ENCODE data around the gene SMYD3.

- TF ChIP-seq, protein P1, sequence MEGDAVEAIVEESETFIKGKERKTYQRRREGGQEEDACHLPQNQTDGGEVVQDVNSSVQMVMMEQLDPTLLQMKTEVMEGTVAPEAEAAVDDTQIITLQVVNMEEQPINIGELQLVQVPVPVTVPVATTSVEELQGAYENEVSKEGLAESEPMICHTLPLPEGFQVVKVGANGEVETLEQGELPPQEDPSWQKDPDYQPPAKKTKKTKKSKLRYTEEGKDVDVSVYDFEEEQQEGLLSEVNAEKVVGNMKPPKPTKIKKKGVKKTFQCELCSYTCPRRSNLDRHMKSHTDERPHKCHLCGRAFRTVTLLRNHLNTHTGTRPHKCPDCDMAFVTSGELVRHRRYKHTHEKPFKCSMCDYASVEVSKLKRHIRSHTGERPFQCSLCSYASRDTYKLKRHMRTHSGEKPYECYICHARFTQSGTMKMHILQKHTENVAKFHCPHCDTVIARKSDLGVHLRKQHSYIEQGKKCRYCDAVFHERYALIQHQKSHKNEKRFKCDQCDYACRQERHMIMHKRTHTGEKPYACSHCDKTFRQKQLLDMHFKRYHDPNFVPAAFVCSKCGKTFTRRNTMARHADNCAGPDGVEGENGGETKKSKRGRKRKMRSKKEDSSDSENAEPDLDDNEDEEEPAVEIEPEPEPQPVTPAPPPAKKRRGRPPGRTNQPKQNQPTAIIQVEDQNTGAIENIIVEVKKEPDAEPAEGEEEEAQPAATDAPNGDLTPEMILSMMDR (IDR thresholded peaks at IDR 0.05; ENCODE audit: low read length) = no peak
- TF ChIP-seq EZH2phosphoT487 (IDR thresholded peaks at IDR 0.05; ENCODE audit: low read length) = no peak
Observed at GRCh38 chr1:245768596-245768995, 738.5 kb downstream of the SMYD3 start.
